Naive B cell (primary cell): Measurements from ENCODE around the gene FARP1. TPM values are rescaled to one million over a fixed set of nuclear protein-coding genes. Genes with fewer than 3 reads are reported as not detected.

Experiments used
- ATAC-seq, 2 donors: fragments of 150-1000 bp; cut with Tn5 transposase; 2 replicates each; pipeline ENCODE4 v1.10.0; 2021; ENCODE audit warnings: low read depth in 2 of 2, mild to moderate bottlenecking in 2 of 2, moderate library complexity in 2 of 2
- DNase-seq: peaks from one replicate; pipeline ENCODE4 v3.0.0; 2022
- H3K27ac Mint-ChIP-seq, 6 donors: one replicate each; pipeline ENCODE4 v1.8.0; 2020 to 2022; ENCODE audit warnings: mild to moderate bottlenecking in 6 of 6, mixed read lengths in 6 of 6, moderate library complexity in 5 of 6, inconsistent platforms in 2 of 6
- H3K27me3 Mint-ChIP-seq, 3 donors: one replicate each; pipeline ENCODE4 v1.8.0; 2021 to 2022; ENCODE audit warnings: mixed read lengths in 3 of 3, mild to moderate bottlenecking in 1 of 3
- H3K36me3 Mint-ChIP-seq, 2 donors: one replicate each; pipeline ENCODE4 v1.8.0; 2020 to 2022; ENCODE audit warnings: mixed read lengths in 2 of 2, inconsistent platforms in 1 of 2, mild to moderate bottlenecking in 1 of 2
- H3K4me1 Mint-ChIP-seq, 3 donors: one replicate each; pipeline ENCODE4 v1.8.0; 2020 to 2022; ENCODE audit warnings: mixed read lengths in 3 of 3, inconsistent platforms in 1 of 3, mild to moderate bottlenecking in 1 of 3, moderate library complexity in 1 of 3
- H3K4me3 Mint-ChIP-seq, 8 donors: one replicate each; pipeline ENCODE4 v1.8.0; 2020 to 2022; ENCODE audit warnings: mild to moderate bottlenecking in 8 of 8, mixed read lengths in 8 of 8, moderate library complexity in 8 of 8, inconsistent platforms in 2 of 8
- H3K9me3 Mint-ChIP-seq, 7 donors: one replicate each; pipeline ENCODE4 v1.8.0; 2020 to 2022; ENCODE audit warnings: mixed read lengths in 7 of 7, mild to moderate bottlenecking in 5 of 7, inconsistent platforms in 2 of 7, moderate library complexity in 1 of 7
- polyA plus RNA-seq, 6 donors: library from polyadenylated mRNA; unstranded; fragments of 300-500 nt; fragmentation: Illumina TruSeq; gene quantifications; one replicate each; pipeline ENCODE4 v1.2.3, GENCODE V29; 2021; ENCODE audit warnings: low read depth in 6 of 6

Gene FARP1
- polyA plus RNA-seq, 6 donors from 2014 or later = 0.44 to 1.2 (median 0.86) TPM; not detected in 1

- H3K4me1 Mint-ChIP-seq = peaks cover 7 to 9% (median 7%) of the 10 kb centered on the region in 3 donors
- no peaks in the 10 kb centered on the region for H3K9me3 Mint-ChIP-seq
- H3K27me3 Mint-ChIP-seq = no peaks in the 10 kb centered on the region
- H3K36me3 Mint-ChIP-seq = peaks cover 20 to 21% of the 10 kb centered on the region in 2 donors
- H3K4me3 Mint-ChIP-seq = peak overlapping the region in 1 of 8 donors; percentile 42
- DNase-seq = no peak
- peak overlapping the region in 4 of 6 donors; percentile 46 to 94 (median 78) for H3K27ac Mint-ChIP-seq
- no peak for ATAC-seq
Observed at GRCh38 chr13:98462241-98462882, 319.5 kb downstream of the FARP1 start.

GRCh38 chr13:98462946-98463345, 320.1 kb downstream of the FARP1 start:
- Mint-ChIP-seq H3K27ac (peak overlapping the region in 4 of 6 donors; percentile 15 to 82 (median 53)), H3K4me3 (no peak overlapping the region), H3K36me3 (peaks cover 17 to 21% of the 10 kb centered on the region in 2 donors), H3K27me3 (no peaks in the 10 kb centered on the region), H3K9me3 (no peaks in the 10 kb centered on the region), H3K4me1 (peaks cover 7 to 9% (median 7%) of the 10 kb centered on the region in 3 donors)
- DNase-seq = no peak
- ATAC-seq = no peak

DNA sequence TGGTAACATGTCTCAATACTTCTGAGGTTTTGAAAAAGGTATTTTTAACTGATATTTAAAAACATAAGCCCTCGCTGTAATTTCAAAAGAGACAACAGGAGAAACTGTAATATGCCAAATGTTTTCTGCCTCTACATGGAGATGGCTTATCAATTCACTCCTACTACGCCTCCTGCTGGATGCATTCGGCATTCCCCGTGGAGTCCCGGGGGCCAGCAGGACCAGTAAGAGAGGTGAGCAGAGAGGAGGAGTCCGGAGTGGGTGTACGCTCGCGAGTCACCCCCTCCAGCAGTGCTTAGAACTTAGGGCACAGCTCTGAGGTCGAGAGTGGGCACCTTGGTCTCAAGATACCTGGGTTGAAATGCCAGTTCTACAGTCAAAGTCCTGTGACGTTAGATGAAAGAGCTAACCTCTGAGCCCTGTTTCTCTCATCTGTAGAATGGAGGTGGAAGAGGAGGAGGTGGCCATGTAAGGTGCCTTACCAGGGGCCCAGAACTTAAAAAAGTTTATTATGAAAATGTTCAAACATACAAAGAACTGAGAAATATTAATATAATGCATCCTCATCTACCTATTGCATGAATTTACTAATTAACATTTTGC, 323.8 kb downstream of the FARP1 start:
- Mint-ChIP-seq H3K36me3 (peaks cover 17 to 18% of the 10 kb centered on the region in 2 donors), H3K4me3 (no peak overlapping the region), H3K4me1 (peaks cover 7 to 13% (median 12%) of the 10 kb centered on the region in 3 donors), H3K9me3 (no peaks in the 10 kb centered on the region), H3K27me3 (no peaks in the 10 kb centered on the region), H3K27ac (peak overlapping the region in 2 of 6 donors; percentile 47 to 70)
- no peak for ATAC-seq
- DNase-seq = no peak

GRCh38 chr13:98467263-98467985, 324.5 kb downstream of the FARP1 start:
- ATAC-seq = no peak
- no peak for DNase-seq
- Mint-ChIP-seq H3K4me1 (peaks cover 5 to 11% (median 8%) of the 10 kb centered on the region in 3 donors), H3K9me3 (no peaks in the 10 kb centered on the region), H3K27me3 (no peaks in the 10 kb centered on the region), H3K36me3 (peaks cover 17 to 20% of the 10 kb centered on the region in 2 donors), H3K4me3 (no peak overlapping the region), H3K27ac (peak overlapping the region in 2 of 6 donors; percentile 58 to 63)

DNA sequence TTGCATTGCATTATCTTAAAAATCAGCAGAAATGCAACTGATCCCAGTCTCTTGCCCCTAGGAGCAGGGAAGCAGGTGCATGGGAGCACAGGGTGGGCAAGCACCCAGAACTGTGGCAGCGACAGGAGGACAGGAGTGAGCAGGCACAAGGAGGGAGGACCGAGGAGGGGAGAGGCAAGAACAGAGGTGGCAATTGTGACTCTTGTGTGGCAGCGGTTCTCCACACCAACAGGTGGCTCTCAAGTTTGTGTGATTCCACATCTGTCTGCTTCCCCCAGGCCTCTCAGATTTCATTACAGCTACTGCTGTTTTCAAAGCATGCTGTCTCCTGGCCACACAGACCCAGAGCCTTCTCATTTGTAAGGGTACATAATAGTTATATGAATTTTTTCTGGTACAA, 325.5 kb downstream of the FARP1 start:
- H3K27me3 Mint-ChIP-seq = no peaks in the 10 kb centered on the region
- H3K4me1 Mint-ChIP-seq = peaks cover 6 to 7% (median 7%) of the 10 kb centered on the region in 3 donors
- no peak overlapping the region for H3K4me3 Mint-ChIP-seq
- peak overlapping the region in 2 of 6 donors; percentile 7 to 47 for H3K27ac Mint-ChIP-seq
- peaks cover 12 to 20% of the 10 kb centered on the region in 2 donors for H3K36me3 Mint-ChIP-seq
- ATAC-seq (no peak), DNase-seq (no peak)
- H3K9me3 Mint-ChIP-seq = no peaks in the 10 kb centered on the region

GRCh38 chr13:98468929-98469328, 326.0 kb downstream of the FARP1 start:
- H3K27me3 Mint-ChIP-seq = no peaks in the 10 kb centered on the region
- peaks cover 11 to 21% of the 10 kb centered on the region in 2 donors for H3K36me3 Mint-ChIP-seq
- no peak overlapping the region for H3K4me3 Mint-ChIP-seq
- H3K27ac Mint-ChIP-seq = peak overlapping the region in 2 of 6 donors; percentile 7 to 34
- H3K4me1 Mint-ChIP-seq = peaks cover 6 to 7% (median 7%) of the 10 kb centered on the region in 3 donors
- ATAC-seq (no peak), DNase-seq (no peak)
- no peaks in the 10 kb centered on the region for H3K9me3 Mint-ChIP-seq

DNA sequence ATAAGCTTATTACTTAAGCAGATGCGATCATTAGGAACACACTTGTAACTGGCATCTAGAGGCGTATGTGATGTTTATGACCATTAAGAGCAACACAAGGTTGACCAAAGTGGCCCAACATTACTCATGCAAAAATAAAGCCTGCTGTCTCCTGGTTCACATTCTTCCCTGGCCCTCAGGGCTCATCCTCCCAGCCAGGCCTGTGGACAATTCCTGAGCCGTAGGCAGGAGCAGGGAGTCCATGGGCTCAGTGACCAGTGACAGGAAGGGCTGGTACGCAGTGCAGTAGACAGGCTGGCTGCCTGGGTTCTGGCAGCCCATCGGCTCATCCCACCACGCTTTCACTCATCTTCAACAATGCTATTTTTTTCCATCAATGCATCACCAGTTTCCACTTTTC, 328.0 kb downstream of the FARP1 start:
- ATAC-seq = no peak
- H3K4me1 Mint-ChIP-seq = peaks cover 6 to 7% (median 7%) of the 10 kb centered on the region in 3 donors

DNA sequence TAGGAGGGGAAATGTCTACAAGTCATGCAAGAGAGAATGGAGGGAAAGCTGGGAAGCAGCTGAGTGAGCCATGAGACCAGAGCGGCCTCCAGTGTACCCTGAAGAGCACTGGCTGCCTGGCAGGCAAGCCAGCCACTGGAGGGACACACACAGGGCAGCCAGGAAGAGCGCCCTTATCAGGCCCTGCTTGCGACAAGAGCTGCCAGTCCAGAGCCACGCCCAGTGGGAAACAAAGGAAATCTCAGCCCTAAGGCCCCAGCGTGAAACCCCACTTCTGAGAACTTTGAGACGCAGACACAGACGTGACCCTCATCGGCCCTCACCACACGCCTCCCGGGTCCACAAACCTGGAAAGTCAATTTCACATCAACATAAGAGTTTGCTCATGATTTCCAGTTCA, 329.0 kb downstream of the FARP1 start:
- H3K4me1 Mint-ChIP-seq = peaks cover 15 to 17% (median 17%) of the 10 kb centered on the region in 3 donors
- no peaks in the 10 kb centered on the region for H3K27me3 Mint-ChIP-seq
- peaks cover 14 to 26% of the 10 kb centered on the region in 2 donors for H3K36me3 Mint-ChIP-seq
- peak overlapping the region in 4 of 6 donors; percentile 7 to 59 (median 54) for H3K27ac Mint-ChIP-seq
- H3K9me3 Mint-ChIP-seq = no peaks in the 10 kb centered on the region
- DNase-seq (no peak), ATAC-seq (no peak)
- peak overlapping the region in 1 of 8 donors; percentile 29 for H3K4me3 Mint-ChIP-seq

More for the DNA sequence above, 328.0 kb downstream of the FARP1 start:
- Mint-ChIP-seq H3K36me3 (peaks cover 14 to 26% of the 10 kb centered on the region in 2 donors), H3K27ac (peak overlapping the region in 2 of 6 donors; percentile 7 to 73), H3K9me3 (no peaks in the 10 kb centered on the region), H3K27me3 (no peaks in the 10 kb centered on the region), H3K4me3 (no peak overlapping the region)
- no peak for DNase-seq

DNA sequence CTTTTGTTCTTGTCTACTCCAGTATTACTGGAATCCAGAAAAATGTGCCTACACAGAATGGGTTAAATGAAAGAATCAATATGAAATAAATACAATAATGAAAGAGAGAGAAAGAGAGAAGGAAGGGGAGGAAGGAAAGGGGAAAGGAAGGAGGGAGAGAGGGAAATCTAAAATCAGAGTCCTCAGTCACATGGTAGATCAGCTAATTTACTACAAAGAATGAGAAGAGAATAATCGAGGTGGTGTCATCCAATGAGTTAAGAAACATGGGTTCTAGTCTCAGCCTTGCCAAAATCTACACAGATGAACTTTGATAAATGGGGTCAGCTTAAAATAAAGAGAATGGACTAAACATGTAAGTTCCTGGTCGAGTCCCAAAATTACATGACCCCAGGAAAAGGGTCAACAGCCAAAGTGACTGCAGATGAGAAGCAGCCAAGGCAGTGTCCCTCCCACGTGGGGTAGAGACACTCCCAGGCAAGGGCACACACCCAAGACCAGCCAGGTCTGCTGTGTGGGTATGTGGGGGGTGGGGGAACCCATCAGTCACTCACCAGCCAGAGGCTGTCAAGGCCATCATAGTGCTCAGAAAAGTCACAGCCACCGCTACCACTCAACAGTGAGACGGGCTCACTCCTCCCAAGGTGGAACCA, 330.4 kb downstream of the FARP1 start:
- Mint-ChIP-seq H3K4me1 (peaks cover 28 to 30% (median 28%) of the 10 kb centered on the region in 3 donors), H3K9me3 (no peaks in the 10 kb centered on the region), H3K27me3 (no peaks in the 10 kb centered on the region), H3K27ac (peak overlapping the region in 4 of 6 donors; percentile 44 to 94 (median 64)), H3K36me3 (peaks cover 14 to 26% of the 10 kb centered on the region in 2 donors), H3K4me3 (no peak overlapping the region)
- DNase-seq (no peak), ATAC-seq (no peak)

- no peak overlapping the region for H3K4me3 Mint-ChIP-seq
- H3K9me3 Mint-ChIP-seq = no peaks in the 10 kb centered on the region
- no peaks in the 10 kb centered on the region for H3K27me3 Mint-ChIP-seq
- peaks cover 33% of the 10 kb centered on the region in 3 donors for H3K4me1 Mint-ChIP-seq
- no peak for DNase-seq
- H3K27ac Mint-ChIP-seq = peak overlapping the region in 2 of 6 donors; percentile 47 to 75
- H3K36me3 Mint-ChIP-seq = peaks cover 11 to 26% of the 10 kb centered on the region in 2 donors
- ATAC-seq = no peak
Observed at GRCh38 chr13:98473788-98474144, 330.9 kb downstream of the FARP1 start.

DNA sequence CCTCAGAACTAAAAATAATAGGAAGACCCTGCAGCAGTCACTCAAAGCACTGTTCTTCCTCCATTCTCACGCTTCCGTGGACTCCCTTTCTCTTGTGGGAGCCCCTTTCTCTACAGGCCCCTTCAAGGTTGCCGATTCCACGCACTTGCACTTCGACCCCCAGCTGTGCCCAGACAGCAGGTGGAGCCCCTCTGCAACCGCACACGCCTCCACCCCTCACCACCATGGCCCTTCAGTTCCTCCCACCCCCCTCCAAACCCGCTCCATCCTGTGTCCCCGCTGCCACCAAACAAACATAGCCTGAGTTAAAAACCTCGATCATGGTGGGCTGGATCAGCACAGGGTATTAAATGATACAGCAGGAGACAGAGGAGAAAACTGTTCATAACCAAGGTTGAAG, 331.4 kb downstream of the FARP1 start:
- H3K4me1 Mint-ChIP-seq = peaks cover 34 to 39% (median 36%) of the 10 kb centered on the region in 3 donors
- no peak overlapping the region for H3K4me3 Mint-ChIP-seq
- DNase-seq (no peak), ATAC-seq (no peak)
- no peaks in the 10 kb centered on the region for H3K27me3 Mint-ChIP-seq
- peaks cover 9 to 26% of the 10 kb centered on the region in 2 donors for H3K36me3 Mint-ChIP-seq
- peak overlapping the region in 1 of 6 donors; percentile 76 for H3K27ac Mint-ChIP-seq
- H3K9me3 Mint-ChIP-seq = no peaks in the 10 kb centered on the region

GRCh38 chr13:98474761-98475160, 331.9 kb downstream of the FARP1 start:
- Mint-ChIP-seq H3K27ac (peak overlapping the region in 2 of 6 donors; percentile 13 to 19), H3K27me3 (no peaks in the 10 kb centered on the region), H3K4me3 (no peak overlapping the region), H3K36me3 (peaks cover 9 to 26% of the 10 kb centered on the region in 2 donors), H3K9me3 (no peaks in the 10 kb centered on the region), H3K4me1 (peaks cover 39 to 43% (median 41%) of the 10 kb centered on the region in 3 donors)
- no peak for ATAC-seq
- no peak for DNase-seq

DNA sequence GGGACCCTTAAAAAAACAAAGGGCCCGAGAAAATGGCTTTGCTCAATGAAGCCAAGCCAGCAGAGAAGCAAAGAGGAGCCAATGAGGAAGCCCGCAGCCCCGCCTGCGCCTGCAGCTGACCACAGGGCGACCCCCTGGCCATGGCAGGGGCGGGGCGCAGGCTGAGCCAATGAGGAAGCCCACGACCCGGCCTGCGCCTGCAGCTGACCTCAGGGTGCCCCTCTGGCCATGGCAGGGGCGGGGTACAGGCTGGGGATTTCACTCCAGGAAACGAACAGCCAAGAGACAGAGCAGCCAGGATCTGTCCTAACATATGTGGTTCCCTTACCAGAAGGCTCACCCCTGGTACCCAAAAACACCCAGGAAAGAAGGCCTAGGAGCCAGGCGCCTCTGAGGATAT, 332.6 kb downstream of the FARP1 start:
- no peak for DNase-seq
- no peak for ATAC-seq
- Mint-ChIP-seq H3K4me3 (no peak overlapping the region), H3K27me3 (no peaks in the 10 kb centered on the region), H3K4me1 (peaks cover 41 to 43% (median 42%) of the 10 kb centered on the region in 3 donors), H3K36me3 (peaks cover 9 to 26% of the 10 kb centered on the region in 2 donors), H3K9me3 (no peaks in the 10 kb centered on the region), H3K27ac (peak overlapping the region in 1 of 6 donors; percentile 83)
